ENCODE results near the gene RFTN1. TPM values are rescaled to one million over a fixed set of nuclear protein-coding genes. Genes with fewer than 3 reads are reported as not detected.

The RFTN1 gene
- total RNA-seq, 1 donor from 2014 or later, result 93.7 TPM

GRCh38 chr3:16406579-16406978, 106.9 kb downstream of the RFTN1 start:
- no peak overlapping the region for H3K4me3 Mint-ChIP-seq (ENCODE audit: low read depth)
- peaks cover 17% of the 10 kb centered on the region for H3K4me1 Mint-ChIP-seq (ENCODE audit: low read depth)
- H3K27ac Mint-ChIP-seq, result no peak overlapping the region
- no peak for DNase-seq (ENCODE audit: low spot score)
- peaks cover 34% of the 10 kb centered on the region for H3K36me3 Mint-ChIP-seq (ENCODE audit: low read depth)
- H3K9me3 Mint-ChIP-seq, result no peaks in the 10 kb centered on the region
- no peaks in the 10 kb centered on the region for H3K27me3 Mint-ChIP-seq (ENCODE audit: low read depth)
- intact Hi-C loops (cut with micrococcal nuclease), result no loop called here

DNA sequence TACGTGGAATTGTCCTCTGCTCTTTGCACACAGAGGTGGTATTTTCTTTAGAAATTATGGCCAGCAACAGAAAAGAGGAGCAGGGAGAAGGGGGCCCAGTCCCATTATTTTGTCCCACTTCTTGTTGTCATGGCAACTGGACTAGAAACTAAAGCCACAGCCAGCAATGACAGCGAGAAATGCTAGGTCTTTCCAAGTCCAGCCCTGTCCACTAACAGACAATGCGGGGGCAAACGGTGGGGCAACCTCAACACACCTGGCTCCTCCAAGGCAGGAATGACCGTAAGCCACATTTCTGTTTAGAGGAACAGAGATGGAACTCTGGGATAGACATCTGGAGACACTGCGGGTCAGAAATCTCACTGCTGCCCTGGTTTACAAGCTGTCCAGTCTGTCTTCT, 107.3 kb downstream of the RFTN1 start:
- Mint-ChIP-seq H3K4me1 (ENCODE audit: low read depth) (peaks cover 19% of the 10 kb centered on the region), H3K27ac (no peak overlapping the region), H3K27me3 (ENCODE audit: low read depth) (no peaks in the 10 kb centered on the region), H3K36me3 (ENCODE audit: low read depth) (peaks cover 38% of the 10 kb centered on the region), H3K4me3 (ENCODE audit: low read depth) (no peak overlapping the region), H3K9me3 (no peaks in the 10 kb centered on the region)
- intact Hi-C loops (cut with micrococcal nuclease), result no loop called here
- no peak for DNase-seq (ENCODE audit: low spot score)

DNA sequence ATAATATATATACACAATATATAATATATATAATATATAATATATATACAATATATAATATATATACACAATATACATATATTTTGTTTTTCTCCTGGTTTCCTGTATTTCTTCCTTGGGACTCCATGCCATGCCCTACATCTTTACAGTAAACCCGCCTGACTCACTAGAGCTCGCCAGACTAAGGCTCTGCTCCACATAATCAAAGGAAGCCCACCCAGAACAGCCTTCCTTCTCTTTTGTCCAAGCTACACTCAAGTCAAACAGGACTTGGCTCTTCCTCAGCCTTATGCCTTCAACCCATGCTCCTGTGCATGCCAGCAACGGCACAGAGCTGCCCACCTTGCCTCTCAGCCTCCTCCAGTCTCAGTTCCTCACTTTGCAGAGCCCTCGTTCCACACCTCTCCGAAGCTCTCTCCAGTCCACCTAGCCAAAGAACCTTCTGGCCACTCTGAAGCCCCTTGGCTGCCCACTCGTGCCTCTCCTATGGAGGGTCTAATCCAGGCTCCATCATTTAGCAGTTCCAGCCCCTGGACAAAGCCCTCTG, 109.1 kb downstream of the RFTN1 start:
- H3K4me3 Mint-ChIP-seq (ENCODE audit: low read depth), result no peak overlapping the region
- intact Hi-C loops (cut with micrococcal nuclease), result no loop called here
- no peak for DNase-seq (ENCODE audit: low spot score)
- H3K27ac Mint-ChIP-seq, result no peak overlapping the region
- H3K36me3 Mint-ChIP-seq (ENCODE audit: low read depth), result peaks cover 50% of the 10 kb centered on the region
- H3K9me3 Mint-ChIP-seq, result no peaks in the 10 kb centered on the region
- peaks cover 27% of the 10 kb centered on the region for H3K4me1 Mint-ChIP-seq (ENCODE audit: low read depth)
- H3K27me3 Mint-ChIP-seq (ENCODE audit: low read depth), result no peaks in the 10 kb centered on the region

GRCh38 chr3:16402451-16402850, 111.0 kb downstream of the RFTN1 start:
- intact Hi-C loops (cut with micrococcal nuclease), result no loop called here
- Mint-ChIP-seq H3K27me3 (ENCODE audit: low read depth) (no peaks in the 10 kb centered on the region), H3K36me3 (ENCODE audit: low read depth) (peaks cover 50% of the 10 kb centered on the region), H3K4me3 (ENCODE audit: low read depth) (no peak overlapping the region), H3K9me3 (no peaks in the 10 kb centered on the region), H3K4me1 (ENCODE audit: low read depth) (peaks cover 26% of the 10 kb centered on the region), H3K27ac (no peak overlapping the region)
- DNase-seq (ENCODE audit: low spot score), result no peak

GRCh38 chr3:16401273-16401672, 112.2 kb downstream of the RFTN1 start:
- intact Hi-C loops (cut with micrococcal nuclease), result no loop called here
- Mint-ChIP-seq H3K4me1 (ENCODE audit: low read depth) (peaks cover 22% of the 10 kb centered on the region), H3K36me3 (ENCODE audit: low read depth) (peaks cover 58% of the 10 kb centered on the region), H3K4me3 (ENCODE audit: low read depth) (no peak overlapping the region), H3K27ac (peak overlapping the region; percentile 25), H3K9me3 (no peaks in the 10 kb centered on the region), H3K27me3 (ENCODE audit: low read depth) (no peaks in the 10 kb centered on the region)
- no peak for DNase-seq (ENCODE audit: low spot score)

GRCh38 chr3:16400106-16400931, 113.2 kb downstream of the RFTN1 start:
- DNase-seq (ENCODE audit: low spot score), result no peak
- Mint-ChIP-seq H3K27me3 (ENCODE audit: low read depth) (no peaks in the 10 kb centered on the region), H3K4me1 (ENCODE audit: low read depth) (peaks cover 24% of the 10 kb centered on the region), H3K4me3 (ENCODE audit: low read depth) (no peak overlapping the region), H3K27ac (no peak overlapping the region), H3K9me3 (no peaks in the 10 kb centered on the region), H3K36me3 (ENCODE audit: low read depth) (peaks cover 62% of the 10 kb centered on the region)
- intact Hi-C loops (cut with micrococcal nuclease), result no loop called here

DNA sequence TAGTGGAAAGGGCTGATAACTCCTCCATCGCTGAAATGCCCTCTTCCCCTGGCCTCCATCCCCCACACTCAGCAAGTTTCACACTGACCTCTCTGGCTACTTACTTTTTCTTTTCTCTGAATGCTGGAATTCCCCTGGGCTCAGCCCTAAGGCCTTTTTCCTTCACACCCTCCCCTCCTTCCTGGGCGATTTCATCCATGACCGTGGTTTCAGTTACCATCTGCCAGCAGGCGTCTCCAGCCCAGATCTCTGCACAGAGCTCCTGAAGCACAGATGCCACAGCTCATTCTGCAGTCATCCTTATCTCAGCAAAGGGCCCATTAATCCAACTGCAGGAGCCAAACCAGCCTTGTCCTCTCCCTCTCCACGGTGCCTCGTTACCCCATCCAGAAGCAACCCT, 114.0 kb downstream of the RFTN1 start:
- H3K4me3 Mint-ChIP-seq (ENCODE audit: low read depth), result no peak overlapping the region
- DNase-seq (ENCODE audit: low spot score), result no peak
- intact Hi-C loops (cut with micrococcal nuclease), result no loop called here
- peaks cover 65% of the 10 kb centered on the region for H3K36me3 Mint-ChIP-seq (ENCODE audit: low read depth)
- H3K27me3 Mint-ChIP-seq (ENCODE audit: low read depth), result no peaks in the 10 kb centered on the region
- H3K27ac Mint-ChIP-seq, result peak overlapping the region; percentile 28
- peaks cover 26% of the 10 kb centered on the region for H3K4me1 Mint-ChIP-seq (ENCODE audit: low read depth)
- H3K9me3 Mint-ChIP-seq, result peaks cover 1% of the 10 kb centered on the region

DNA sequence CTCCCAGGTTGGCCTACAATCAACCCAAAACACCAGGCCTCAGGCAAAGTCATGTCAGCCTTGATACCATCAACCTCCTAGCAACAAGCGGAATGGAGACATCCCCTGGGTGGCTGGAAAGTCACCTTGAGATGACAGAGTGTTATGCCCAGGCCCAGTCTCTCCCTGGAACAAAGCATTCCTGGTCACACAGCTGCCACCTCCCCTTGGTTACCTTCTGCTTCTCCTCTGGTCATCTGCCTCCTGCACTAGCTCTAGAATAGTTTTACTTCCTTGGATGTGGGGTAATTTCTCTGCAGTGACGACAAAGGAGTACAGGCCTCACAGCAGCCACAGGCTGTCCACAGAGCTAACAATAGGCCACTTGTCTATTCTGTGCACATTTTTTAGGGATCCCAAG, 114.9 kb downstream of the RFTN1 start:
- Mint-ChIP-seq H3K4me3 (ENCODE audit: low read depth) (no peak overlapping the region), H3K27ac (no peak overlapping the region), H3K36me3 (ENCODE audit: low read depth) (peaks cover 67% of the 10 kb centered on the region), H3K9me3 (peaks cover 5% of the 10 kb centered on the region), H3K27me3 (ENCODE audit: low read depth) (no peaks in the 10 kb centered on the region), H3K4me1 (ENCODE audit: low read depth) (peaks cover 26% of the 10 kb centered on the region)
- DNase-seq (ENCODE audit: low spot score), result no peak
- intact Hi-C loops (cut with micrococcal nuclease), result no loop called here

DNA sequence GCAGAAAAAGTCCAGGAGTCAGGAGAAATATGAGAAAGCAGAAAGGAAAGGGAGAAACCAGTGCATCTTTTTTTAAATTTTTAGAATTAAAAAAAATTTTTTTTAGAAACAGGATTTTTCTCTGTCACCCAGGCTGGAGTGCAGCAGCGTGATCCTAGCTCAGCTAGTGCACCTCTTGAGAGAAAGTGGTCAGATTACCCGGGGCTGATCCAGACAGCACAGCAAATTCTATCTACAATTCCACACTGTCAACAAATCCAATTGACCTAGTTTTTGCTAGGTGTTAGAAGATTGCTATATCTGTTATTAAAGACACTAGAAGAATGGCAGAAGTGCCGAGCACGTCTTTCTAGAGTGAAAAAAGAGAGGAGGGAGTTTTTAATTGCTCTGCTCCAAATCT, 117.3 kb downstream of the RFTN1 start:
- intact Hi-C loops (cut with micrococcal nuclease), result no loop called here
- no peak overlapping the region for H3K27ac Mint-ChIP-seq
- no peaks in the 10 kb centered on the region for H3K27me3 Mint-ChIP-seq (ENCODE audit: low read depth)
- DNase-seq (ENCODE audit: low spot score), result no peak
- peaks cover 16% of the 10 kb centered on the region for H3K9me3 Mint-ChIP-seq
- peaks cover 70% of the 10 kb centered on the region for H3K36me3 Mint-ChIP-seq (ENCODE audit: low read depth)
- peaks cover 17% of the 10 kb centered on the region for H3K4me1 Mint-ChIP-seq (ENCODE audit: low read depth)
- H3K4me3 Mint-ChIP-seq (ENCODE audit: low read depth), result no peak overlapping the region

GRCh38 chr3:16395212-16395611, 118.3 kb downstream of the RFTN1 start:
- Mint-ChIP-seq H3K27me3 (ENCODE audit: low read depth) (no peaks in the 10 kb centered on the region), H3K4me1 (ENCODE audit: low read depth) (peaks cover 14% of the 10 kb centered on the region), H3K9me3 (peaks cover 16% of the 10 kb centered on the region), H3K4me3 (ENCODE audit: low read depth) (no peak overlapping the region), H3K27ac (no peak overlapping the region), H3K36me3 (ENCODE audit: low read depth) (peaks cover 71% of the 10 kb centered on the region)
- no peak for DNase-seq (ENCODE audit: low spot score)
- intact Hi-C loops (cut with micrococcal nuclease), result no loop called here

GRCh38 chr3:16394639-16395038, 118.9 kb downstream of the RFTN1 start:
- H3K9me3 Mint-ChIP-seq, result peaks cover 16% of the 10 kb centered on the region
- intact Hi-C loops (cut with micrococcal nuclease), result no loop called here
- H3K27me3 Mint-ChIP-seq (ENCODE audit: low read depth), result no peaks in the 10 kb centered on the region
- no peak for DNase-seq (ENCODE audit: low spot score)
- peaks cover 71% of the 10 kb centered on the region for H3K36me3 Mint-ChIP-seq (ENCODE audit: low read depth)
- H3K4me3 Mint-ChIP-seq (ENCODE audit: low read depth), result no peak overlapping the region
- peaks cover 11% of the 10 kb centered on the region for H3K4me1 Mint-ChIP-seq (ENCODE audit: low read depth)
- no peak overlapping the region for H3K27ac Mint-ChIP-seq

DNA sequence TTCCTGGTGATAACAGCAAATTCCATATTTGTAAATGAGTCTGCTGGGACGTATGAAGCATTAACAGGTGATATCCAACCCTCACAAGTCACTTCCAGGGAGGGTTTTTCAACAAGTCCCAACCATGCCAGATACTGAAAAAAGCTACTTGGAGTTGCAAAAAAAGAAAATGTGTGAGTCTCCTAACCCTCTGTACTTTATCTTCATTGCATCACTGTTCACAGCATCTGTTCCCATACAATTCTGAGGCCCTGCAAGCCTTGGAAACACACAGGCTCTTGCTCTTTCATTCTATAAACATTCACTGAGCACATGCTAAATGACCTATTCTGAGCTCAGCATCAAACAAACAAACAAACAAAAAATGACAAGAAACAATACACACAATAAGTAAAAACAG, 120.8 kb downstream of the RFTN1 start:
- DNase-seq (ENCODE audit: low spot score), result no peak
- Mint-ChIP-seq H3K27ac (no peak overlapping the region), H3K9me3 (peaks cover 16% of the 10 kb centered on the region), H3K4me3 (ENCODE audit: low read depth) (no peak overlapping the region), H3K4me1 (ENCODE audit: low read depth) (peaks cover 19% of the 10 kb centered on the region), H3K36me3 (ENCODE audit: low read depth) (peaks cover 76% of the 10 kb centered on the region), H3K27me3 (ENCODE audit: low read depth) (no peaks in the 10 kb centered on the region)
- intact Hi-C loops (cut with micrococcal nuclease), result no loop called here

- no peak for DNase-seq (ENCODE audit: low spot score)
- no peak overlapping the region for H3K27ac Mint-ChIP-seq
- peaks cover 72% of the 10 kb centered on the region for H3K36me3 Mint-ChIP-seq (ENCODE audit: low read depth)
- intact Hi-C loops (cut with micrococcal nuclease), result no loop called here
- peaks cover 25% of the 10 kb centered on the region for H3K4me1 Mint-ChIP-seq (ENCODE audit: low read depth)
- no peaks in the 10 kb centered on the region for H3K27me3 Mint-ChIP-seq (ENCODE audit: low read depth)
- H3K4me3 Mint-ChIP-seq (ENCODE audit: low read depth), result no peak overlapping the region
- H3K9me3 Mint-ChIP-seq, result peaks cover 16% of the 10 kb centered on the region
These were observed 121.4 kb downstream of the RFTN1 start for GRCh38 chr3:16392065-16392464.
